Neural progenitor cell (in vitro differentiated cells): ENCODE data around the gene GUCD1. TPM values are rescaled to one million over a fixed set of nuclear protein-coding genes. Genes with fewer than 3 reads are reported as not detected.

Source experiments
- DNase-seq: peaks from one replicate; pipeline ENCODE4 v3.0.0-alpha.2; 2016; ENCODE audit warnings: low spot score
- H2AFZ ChIP-seq: fragments of 200-600 bp; sonication (generic); replicated peaks from 2 replicates; pipeline ENCODE4 v1.6.1; 2016; ENCODE audit warnings: antibody characterized with exemption
- H3F3A ChIP-seq: fragments of 200-600 bp; sonication (generic); 2 replicates; pipeline ENCODE4 v1.6.1; 2016; ENCODE audit warnings: antibody characterized with exemption, low read depth
- H3K27ac ChIP-seq: fragments of 200-600 bp; sonication (generic); 2 replicates; pipeline ENCODE4 v1.5.1; 2016; ENCODE audit warnings: mild to moderate bottlenecking
- H3K27me3 ChIP-seq: fragments of 200-600 bp; sonication (generic); 2 replicates; pipeline ENCODE4 v1.6.1; 2016; ENCODE audit warnings: mild to moderate bottlenecking, moderate library complexity
- H3K36me3 ChIP-seq: fragments of 200-600 bp; sonication (generic); 2 replicates; pipeline ENCODE4 v1.5.1; 2016
- H3K4me1 ChIP-seq: fragments of 200-600 bp; sonication (generic); 2 replicates; pipeline ENCODE4 v1.6.1; 2016; ENCODE audit warnings: mixed run types
- H3K4me2 ChIP-seq: fragments of 200-600 bp; sonication (generic); 2 replicates; pipeline ENCODE4 v1.6.1; 2016
- H3K4me3 ChIP-seq: fragments of 200-600 bp; sonication (generic); 2 replicates; pipeline ENCODE4 v1.5.1; 2016
- H3K79me2 ChIP-seq: fragments of 200-600 bp; sonication (generic); 2 replicates; pipeline ENCODE4 v1.6.1; 2016; ENCODE audit warnings: low read depth
- H3K9ac ChIP-seq: fragments of 200-600 bp; sonication (generic); 2 replicates; pipeline ENCODE4 v1.6.1; 2016
- H3K9me3 ChIP-seq: fragments of 200-600 bp; sonication (generic); 2 replicates; pipeline ENCODE4 v1.5.1; 2016; ENCODE audit warnings: low read depth
- H4K20me1 ChIP-seq: fragments of 200-600 bp; sonication (generic); 2 replicates; pipeline ENCODE4 v1.6.1; 2016; ENCODE audit warnings: low read depth
- H3K27ac Mint-ChIP-seq: 3 replicates; pipeline ENCODE4 v1.8.0; 2021; ENCODE audit warnings: mixed read lengths
- H3K27me3 Mint-ChIP-seq: 2 replicates; pipeline ENCODE4 v1.8.0; 2022; ENCODE audit warnings: low read depth, mild to moderate bottlenecking, inconsistent platforms, moderate library complexity, mixed read lengths; ENCODE audit not compliant: insufficient read depth
- H3K36me3 Mint-ChIP-seq: 3 replicates; pipeline ENCODE4 v1.8.0; 2021; ENCODE audit warnings: mixed read lengths
- H3K4me1 Mint-ChIP-seq: 3 replicates; pipeline ENCODE4 v1.8.0; 2021; ENCODE audit warnings: mixed read lengths
- H3K4me3 Mint-ChIP-seq: 3 replicates; pipeline ENCODE4 v1.8.0; 2021; ENCODE audit warnings: mild to moderate bottlenecking, moderate library complexity, mixed read lengths
- H3K9me3 Mint-ChIP-seq: 3 replicates; pipeline ENCODE4 v1.8.0; 2020; ENCODE audit warnings: mixed read lengths
- CTCF ChIP-seq: fragments of 200-600 bp; sonication (generic); IDR thresholded peaks from 2 replicates; pipeline ENCODE4 v1.5.1; 2017; ENCODE audit warnings: antibody characterized with exemption, mild to moderate bottlenecking
- EZH2 ChIP-seq: fragments of 200-600 bp; sonication (generic); IDR thresholded peaks from 2 replicates; pipeline ENCODE4 v1.6.1; 2017; ENCODE audit warnings: antibody characterized with exemption, mild to moderate bottlenecking, moderate library complexity
- EZH2phosphoT487 ChIP-seq: fragments of 200-600 bp; sonication (generic); IDR thresholded peaks from 2 replicates; pipeline ENCODE4 v1.6.1; 2017; ENCODE audit warnings: antibody characterized with exemption
- total RNA-seq: library from RNA; depleted of rRNA; stranded (reverse); fragments of >200 nt; gene quantifications from 2 replicates; pipeline ENCODE4 v1.2.3, GENCODE V29; 2015; ENCODE audit warnings: low replicate concordance

Gene GUCD1
- total RNA-seq, 1 donor from 2014 or later: 31.0 TPM

GRCh38 chr22:24510637-24511625, 44.0 kb downstream of the GUCD1 start:
- no peaks in the 10 kb centered on the region for H3K27me3 ChIP-seq
- Mint-ChIP-seq H3K36me3 (no peaks in the 10 kb centered on the region), H3K4me3 (no peak overlapping the region), H3K9me3 (no peaks in the 10 kb centered on the region), H3K27me3 (peaks cover 5% of the 10 kb centered on the region), H3K27ac (no peak overlapping the region), H3K4me1 (peaks cover 12% of the 10 kb centered on the region)
- H3K4me2 ChIP-seq: no peak overlapping the region
- H3K27ac ChIP-seq: no peak overlapping the region
- H2AFZ ChIP-seq: no peak overlapping the region
- TF ChIP-seq CTCF (no peak), EZH2phosphoT487 (no peak), EZH2 (no peak)
- H3K36me3 ChIP-seq: no peaks in the 10 kb centered on the region
- H3F3A ChIP-seq: peaks cover 12% of the 10 kb centered on the region
- H3K9me3 ChIP-seq: no peaks in the 10 kb centered on the region
- H3K9ac ChIP-seq: no peak overlapping the region
- H4K20me1 ChIP-seq: no peaks in the 10 kb centered on the region
- H3K79me2 ChIP-seq: no peaks in the 10 kb centered on the region
- no peak for DNase-seq
- no peak overlapping the region for H3K4me3 ChIP-seq
- peaks cover 7% of the 10 kb centered on the region for H3K4me1 ChIP-seq

GRCh38 chr22:24507716-24508115, 47.2 kb downstream of the GUCD1 start:
- Histone ChIP-seq H3K4me2 (peak overlapping the region; percentile 43), H3K27me3 (peaks cover 3% of the 10 kb centered on the region), H3F3A (peaks cover 12% of the 10 kb centered on the region), H3K9me3 (no peaks in the 10 kb centered on the region), H3K4me1 (peaks cover 7% of the 10 kb centered on the region), H3K9ac (no peak overlapping the region), H2AFZ (peak overlapping the region; percentile 11), H3K27ac (no peak overlapping the region), H3K36me3 (no peaks in the 10 kb centered on the region), H3K4me3 (peak overlapping the region; percentile 7), H3K79me2 (no peaks in the 10 kb centered on the region), H4K20me1 (no peaks in the 10 kb centered on the region)
- TF ChIP-seq CTCF (peak; percentile 47), EZH2phosphoT487 (no peak)
- Mint-ChIP-seq H3K4me3 (no peak overlapping the region), H3K9me3 (no peaks in the 10 kb centered on the region), H3K27ac (no peak overlapping the region), H3K27me3 (peaks cover 5% of the 10 kb centered on the region), H3K4me1 (peaks cover 13% of the 10 kb centered on the region), H3K36me3 (no peaks in the 10 kb centered on the region)
- peak; percentile 69 for DNase-seq

- H3K27ac Mint-ChIP-seq: no peak overlapping the region
- peaks cover 18% of the 10 kb centered on the region for H3K4me1 Mint-ChIP-seq
- Histone ChIP-seq H3K9ac (no peak overlapping the region), H2AFZ (peak overlapping the region; percentile 11), H3K27ac (no peak overlapping the region), H3K36me3 (no peaks in the 10 kb centered on the region), H3K4me2 (peak overlapping the region; percentile 43), H3F3A (peaks cover 12% of the 10 kb centered on the region), H3K79me2 (no peaks in the 10 kb centered on the region), H3K9me3 (no peaks in the 10 kb centered on the region), H3K4me1 (peaks cover 7% of the 10 kb centered on the region), H3K27me3 (peaks cover 11% of the 10 kb centered on the region), H4K20me1 (no peaks in the 10 kb centered on the region), H3K4me3 (peak overlapping the region; percentile 7)
- no peak for DNase-seq
- H3K36me3 Mint-ChIP-seq: no peaks in the 10 kb centered on the region
- peaks cover 5% of the 10 kb centered on the region for H3K27me3 Mint-ChIP-seq
- TF ChIP-seq CTCF: no peak
- H3K9me3 Mint-ChIP-seq: no peaks in the 10 kb centered on the region
- H3K4me3 Mint-ChIP-seq: no peak overlapping the region
Measured at GRCh38 chr22:24506802-24507438, 48.0 kb downstream of the GUCD1 start.
